HG03571 (cell line): ENCODE results near the gene MED8.

ENCODE experiments used
- ATAC-seq: cut with Tn5 transposase; IDR thresholded peaks from one replicate; pipeline ENCODE4 v1.9.1; 2021; ENCODE audit not compliant: unreplicated experiment

The MED8 gene

GRCh38 chr1:43389326-43390313 is at the start of gene MED8, which contains the start of gene SZT2:
TSS of gene MED8 (minus strand) at chr1:43389800. CDS start at chr1:43389764, 36 bp downstream.
TSS of gene SZT2 (plus strand) at chr1:43389899. CDS start at chr1:43389969, 70 bp downstream.
- peak; percentile 89 for ATAC-seq

- ATAC-seq: no peak
These were observed 49.5 kb upstream of the MED8 start for GRCh38 chr1:43438953-43439581.

- ATAC-seq: no peak
These were observed 49.0 kb upstream of the MED8 start for GRCh38 chr1:43438576-43438952.

GRCh38 chr1:43438006-43438405 is 48.4 kb upstream of the MED8 start:
- no peak for ATAC-seq

- ATAC-seq: no peak
These were observed 47.7 kb upstream of the MED8 start for GRCh38 chr1:43437031-43437973.

GRCh38 chr1:43436371-43436770 is 46.8 kb upstream of the MED8 start:
- ATAC-seq: no peak

- ATAC-seq: no peak
These were observed 45.8 kb upstream of the MED8 start for GRCh38 chr1:43435146-43436145.

GRCh38 chr1:43434256-43434655 is 44.7 kb upstream of the MED8 start:
- no peak for ATAC-seq

GRCh38 chr1:43432907-43433306 is 43.3 kb upstream of the MED8 start:
- ATAC-seq: no peak

- no peak for ATAC-seq
These were observed 42.7 kb upstream of the MED8 start for GRCh38 chr1:43432171-43432860.

GRCh38 chr1:43431676-43432075 is 42.1 kb upstream of the MED8 start:
- ATAC-seq: no peak

GRCh38 chr1:43430831-43431230 is 41.2 kb upstream of the MED8 start:
- ATAC-seq: no peak

- no peak for ATAC-seq
These were observed 38.3 kb upstream of the MED8 start for GRCh38 chr1:43427941-43428340.

GRCh38 chr1:43427524-43427923 is 37.9 kb upstream of the MED8 start:
- no peak for ATAC-seq

GRCh38 chr1:43426221-43426620 is 36.6 kb upstream of the MED8 start:
- ATAC-seq: no peak

- no peak for ATAC-seq
These were observed 35.4 kb upstream of the MED8 start for GRCh38 chr1:43425045-43425444.

- ATAC-seq: no peak
These were observed 34.3 kb upstream of the MED8 start for GRCh38 chr1:43423672-43424550.

GRCh38 chr1:43422995-43423671 is 33.5 kb upstream of the MED8 start:
- no peak for ATAC-seq
